Endothelial cell of umbilical vein (primary cell): ENCODE results near the gene CYP4F22. TPM values are rescaled to one million over a fixed set of nuclear protein-coding genes. Genes with fewer than 3 reads are reported as not detected.

Source experiments
- BruUV-seq: library from RNA; stranded (reverse); fragments of 400-500 nt; replicated peaks from 2 replicates; lab custom pipeline; 2021; lab: Mats Ljungman, UMichigan
- CTCF ChIA-PET: fragments of 300-600, 350-600 bp; sonication (Branson Sonifier 250); formaldehyde crosslinking; loops from one replicate; lab custom pipeline; 2021; ENCODE audit warnings: antibody characterized with exemption, inconsistent platforms; lab: Charles Lee
- POLR2A ChIA-PET: fragments of 300-600, 350-600 bp; sonication (Branson Sonifier 250); formaldehyde crosslinking; loops from one replicate; lab custom pipeline; 2021; ENCODE audit warnings: antibody characterized with exemption, inconsistent platforms; lab: Charles Lee
- DNase-seq: peaks from one replicate; pipeline ENCODE4 v3.0.0-alpha.2; 2011; ENCODE audit warnings: low read depth, low spot score
- FAIRE-seq: peaks from 2 replicates; lab custom pipeline; 2011; peaks lifted over from hg19 to GRCh38; lab: Jason Lieb, UNC
- H2AFZ ChIP-seq: 2 replicates; pipeline ENCODE4 v1.6.0; 2012; ENCODE audit warnings: low read depth, low read length, control low read depth, inconsistent platforms
- H3K27ac ChIP-seq: 2 replicates; pipeline ENCODE4 v1.5.1; 2011; ENCODE audit warnings: low read depth, mild to moderate bottlenecking, control low read depth, low read length, moderate library complexity; ENCODE audit not compliant: insufficient read depth
- H3K27me3 ChIP-seq, 2 experiments: 2 replicates each; pipeline versions ENCODE4 v1.6.0 to v1.6.1; 2011; ENCODE audit warnings: low read length in 2 of 2, mixed read lengths in 1 of 2; ENCODE audit not compliant: control insufficient read depth in 2 of 2, insufficient read depth in 2 of 2
- H3K36me3 ChIP-seq, 2 experiments: 2 replicates in 1 of 2; 3 replicates in 1 of 2; pipeline ENCODE4 v1.5.1; 2011; ENCODE audit warnings: low read length in 2 of 2, mild to moderate bottlenecking in 1 of 2, moderate library complexity in 1 of 2; ENCODE audit not compliant: control insufficient read depth in 2 of 2, insufficient read depth in 2 of 2; ENCODE audit errors: extremely low read depth in 1 of 2
- H3K4me1 ChIP-seq: 3 replicates; pipeline ENCODE4 v1.5.1; 2011; ENCODE audit warnings: mild to moderate bottlenecking, low read length; ENCODE audit not compliant: control insufficient read depth, insufficient read depth; ENCODE audit errors: extremely low read depth
- H3K4me2 ChIP-seq: 2 replicates; pipeline ENCODE4 v1.6.1; 2011; ENCODE audit warnings: low read length, control low read depth, mixed read lengths; ENCODE audit not compliant: insufficient read depth
- H3K4me3 ChIP-seq, 3 experiments: fragments of 200-600 bp in 1 of 3; sonication (generic), shearing (Covaris generic) in 1 of 3; replicated peaks in 1 of 3; 2 replicates each; pipeline ENCODE4 v1.5.1; 2011 to 2016; ENCODE audit warnings: control low read depth in 3 of 3, low read length in 3 of 3, mild to moderate bottlenecking in 2 of 3, inconsistent platforms in 1 of 3, low read depth in 1 of 3, moderate library complexity in 1 of 3; ENCODE audit not compliant: insufficient read depth in 1 of 3
- H3K79me2 ChIP-seq: 2 replicates; pipeline ENCODE4 v1.6.0; 2012; ENCODE audit warnings: low read length, inconsistent platforms; ENCODE audit not compliant: control insufficient read depth, insufficient read depth
- H3K9ac ChIP-seq: replicated peaks from 2 replicates; pipeline ENCODE3; 2011; ENCODE audit warnings: low read length, control low read depth; ENCODE audit not compliant: insufficient read depth; ENCODE audit errors: extremely low read depth
- H3K9me1 ChIP-seq: replicated peaks from 3 replicates; pipeline ENCODE4 v1.6.0; 2011; ENCODE audit warnings: mild to moderate bottlenecking, low read length; ENCODE audit not compliant: control insufficient read depth, insufficient read depth; ENCODE audit errors: extremely low read depth
- H3K9me3 ChIP-seq: replicated peaks from 2 replicates; pipeline ENCODE4 v1.5.1; 2012; ENCODE audit warnings: low read length, inconsistent platforms; ENCODE audit not compliant: control insufficient read depth, insufficient read depth
- H4K20me1 ChIP-seq: replicated peaks from 2 replicates; pipeline ENCODE3; 2011; ENCODE audit warnings: mild to moderate bottlenecking, low read length; ENCODE audit not compliant: control insufficient read depth, insufficient read depth; ENCODE audit errors: extremely low read depth
- EZH2 ChIP-seq: IDR thresholded peaks from 2 replicates; pipeline ENCODE4 v1.6.1; 2012; ENCODE audit warnings: borderline replicate concordance, low read depth, mild to moderate bottlenecking, moderate library complexity, low read length, inconsistent platforms; ENCODE audit not compliant: severe bottlenecking
- FOS ChIP-seq: IDR thresholded peaks from 2 replicates; pipeline ENCODE4 v1.6.1; 2011; ENCODE audit warnings: mild to moderate bottlenecking, low read length, moderate library complexity, borderline replicate concordance; ENCODE audit not compliant: insufficient read depth
- GATA2 ChIP-seq: IDR thresholded peaks from 2 replicates; pipeline ENCODE4 v1.7.0; 2011; ENCODE audit warnings: low read depth, mild to moderate bottlenecking, moderate library complexity, mixed read lengths, low read length; ENCODE audit not compliant: insufficient read length, insufficient read depth
- JUN ChIP-seq: IDR thresholded peaks from 2 replicates; pipeline ENCODE4 v1.6.1; 2011; ENCODE audit warnings: borderline replicate concordance, low read depth; ENCODE audit not compliant: insufficient read length, insufficient read depth
- MYC ChIP-seq: IDR thresholded peaks from one replicate; pipeline ENCODE4 v1.6.1; 2011; ENCODE audit warnings: mild to moderate bottlenecking, low read depth, low read length
- POLR2A ChIP-seq: IDR thresholded peaks from 2 replicates; pipeline ENCODE4 v1.6.1; 2012; ENCODE audit warnings: low read depth, mild to moderate bottlenecking, control low read depth, low read length
- POLR2AphosphoS5 ChIP-seq: IDR thresholded peaks from 2 replicates; pipeline ENCODE4 v1.6.1; 2012; ENCODE audit warnings: low read depth, mild to moderate bottlenecking, control low read depth, low read length, moderate library complexity; ENCODE audit not compliant: insufficient read depth
- dilution Hi-C: fragments of 300-500 bp; cut with MboI; formaldehyde crosslinking; loops from one replicate; pipeline ENCODE4 v1.15.0; 2019; ENCODE audit warnings: low sequenced_read_pairs; ENCODE audit not compliant: extremely low pct_ligation_motif_present
- intact Hi-C: fragments of 100-400 bp; cut with micrococcal nuclease; formaldehyde crosslinking; loops from one replicate; pipeline ENCODE4 v1.10.0; 2022
- polyA plus RNA-seq, 4 experiments: library from polyadenylated mRNA; depleted of rRNA in 3 of 4; stranded (reverse) in 3 of 4; unstranded in 1 of 4; fragments of >200 nt; gene quantifications; 2 replicates each; pipeline versions ENCODE4 v1.2.1 to v1.2.3, GENCODE V29; 2011 to 2012; ENCODE audit warnings: missing spikeins in 1 of 4
- total RNA-seq: library from RNA; stranded (reverse); gene quantifications from 2 replicates; pipeline ENCODE4 v1.2.3, GENCODE V29; 2021
- TF ChIP-seq, protein P1 (sequence below), 2 donors: IDR thresholded peaks; 1 replicate in 1 of 2; 2 replicates in 1 of 2; pipeline ENCODE4 v1.5.1; 2011; ENCODE audit warnings: low read length in 2 of 2, mild to moderate bottlenecking in 2 of 2, moderate library complexity in 2 of 2, control low read depth in 1 of 2, inconsistent platforms in 1 of 2, low read depth in 1 of 2; ENCODE audit not compliant: insufficient read depth in 1 of 2; ENCODE audit errors: extremely low read depth in 1 of 2
- TF ChIP-seq, protein P2 (sequence below): IDR thresholded peaks from 2 replicates; pipeline ENCODE4 v1.6.1; 2011; ENCODE audit not compliant: insufficient read depth, insufficient read length

Gene CYP4F22
- total and polyA plus RNA-seq, 2 donors (not counting 3 experiments of a cell fraction or from before 2014, with no cell fraction given), result not detected

DNA sequence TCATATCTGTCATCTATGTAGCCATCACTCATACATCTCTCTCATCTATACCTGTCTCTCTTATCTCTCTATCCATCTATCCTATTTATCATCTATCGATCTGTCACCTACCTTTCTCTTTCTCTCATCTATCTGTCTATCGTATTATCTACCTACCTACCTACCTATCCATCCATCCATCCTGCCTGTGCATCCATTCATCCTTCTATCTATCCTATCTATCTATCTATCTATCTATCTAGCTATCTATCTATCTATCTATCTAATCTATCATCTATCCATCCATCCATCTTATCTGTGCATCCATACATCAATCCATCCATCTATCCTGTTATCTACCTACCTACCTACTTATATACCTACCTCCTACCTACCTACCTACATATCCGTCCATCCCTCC, 62.1 kb downstream of the CYP4F22 start:
- TF ChIP-seq, protein P1, sequence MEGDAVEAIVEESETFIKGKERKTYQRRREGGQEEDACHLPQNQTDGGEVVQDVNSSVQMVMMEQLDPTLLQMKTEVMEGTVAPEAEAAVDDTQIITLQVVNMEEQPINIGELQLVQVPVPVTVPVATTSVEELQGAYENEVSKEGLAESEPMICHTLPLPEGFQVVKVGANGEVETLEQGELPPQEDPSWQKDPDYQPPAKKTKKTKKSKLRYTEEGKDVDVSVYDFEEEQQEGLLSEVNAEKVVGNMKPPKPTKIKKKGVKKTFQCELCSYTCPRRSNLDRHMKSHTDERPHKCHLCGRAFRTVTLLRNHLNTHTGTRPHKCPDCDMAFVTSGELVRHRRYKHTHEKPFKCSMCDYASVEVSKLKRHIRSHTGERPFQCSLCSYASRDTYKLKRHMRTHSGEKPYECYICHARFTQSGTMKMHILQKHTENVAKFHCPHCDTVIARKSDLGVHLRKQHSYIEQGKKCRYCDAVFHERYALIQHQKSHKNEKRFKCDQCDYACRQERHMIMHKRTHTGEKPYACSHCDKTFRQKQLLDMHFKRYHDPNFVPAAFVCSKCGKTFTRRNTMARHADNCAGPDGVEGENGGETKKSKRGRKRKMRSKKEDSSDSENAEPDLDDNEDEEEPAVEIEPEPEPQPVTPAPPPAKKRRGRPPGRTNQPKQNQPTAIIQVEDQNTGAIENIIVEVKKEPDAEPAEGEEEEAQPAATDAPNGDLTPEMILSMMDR (IDR thresholded peaks at IDR 0.05; ENCODE audit: extremely low read depth in 1 of 2, insufficient read depth in 1 of 2, low read depth in 1 of 2, low read length in 2 of 2), result no peak
- TF ChIP-seq GATA2, result no peak
- no peak for TF ChIP-seq POLR2A
- no peak for TF ChIP-seq MYC
- TF ChIP-seq POLR2AphosphoS5, result no peak
- TF ChIP-seq EZH2, result no peak
- no peak for TF ChIP-seq FOS
- no peak for TF ChIP-seq JUN
- TF ChIP-seq, protein P2, sequence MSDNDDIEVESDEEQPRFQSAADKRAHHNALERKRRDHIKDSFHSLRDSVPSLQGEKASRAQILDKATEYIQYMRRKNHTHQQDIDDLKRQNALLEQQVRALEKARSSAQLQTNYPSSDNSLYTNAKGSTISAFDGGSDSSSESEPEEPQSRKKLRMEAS, result no peak
- Histone ChIP-seq H3K27ac (no peak overlapping the region), H3K9me1 (no peaks in the 10 kb centered on the region), H3K36me3 (no peaks in the 10 kb centered on the region), H3K27me3 (peaks cover 0 to 2% of the 10 kb centered on the region in 2 experiments), H2AFZ (no peak overlapping the region), H3K4me2 (no peak overlapping the region), H3K79me2 (no peaks in the 10 kb centered on the region), H4K20me1 (no peaks in the 10 kb centered on the region), H3K4me3 (no peak overlapping the region), H3K9me3 (no peaks in the 10 kb centered on the region), H3K4me1 (no peaks in the 10 kb centered on the region), H3K9ac (no peak overlapping the region)
- CTCF ChIA-PET, result no interaction called here
- BruUV-seq, result no TSS peak
- DNase-seq, result no peak
- intact Hi-C loops (no loop called here), dilution Hi-C loops (no loop called here)
- FAIRE-seq, result no peak
- POLR2A ChIA-PET, result no interaction called here
